Measurements from ENCODE around the gene UST. TPM values are rescaled to one million over a fixed set of nuclear protein-coding genes. Genes with fewer than 3 reads are reported as not detected.

UST gene
- total and polyA plus RNA-seq, 2 experiments from 2014 or later = 8.0 to 11.7 TPM

- H3K4me3 ChIP-seq = no peak overlapping the region
- H3K79me2 ChIP-seq = no peaks in the 10 kb centered on the region
- H3K4me1 ChIP-seq (ENCODE audit: insufficient read depth) = no peaks in the 10 kb centered on the region
- no peak overlapping the region for H3K4me2 ChIP-seq
- H2AFZ ChIP-seq = no peak overlapping the region
- 91% methylated on average over 5 of the region's 5 CpGs for WGBS (ENCODE audit: low lambda C conversion rate, missing lambda C conversion rate)
- no peak for TF ChIP-seq EZH2 (IDR thresholded peaks at IDR 0.05; ENCODE audit: borderline replicate concordance)
- TF ChIP-seq, protein P1, sequence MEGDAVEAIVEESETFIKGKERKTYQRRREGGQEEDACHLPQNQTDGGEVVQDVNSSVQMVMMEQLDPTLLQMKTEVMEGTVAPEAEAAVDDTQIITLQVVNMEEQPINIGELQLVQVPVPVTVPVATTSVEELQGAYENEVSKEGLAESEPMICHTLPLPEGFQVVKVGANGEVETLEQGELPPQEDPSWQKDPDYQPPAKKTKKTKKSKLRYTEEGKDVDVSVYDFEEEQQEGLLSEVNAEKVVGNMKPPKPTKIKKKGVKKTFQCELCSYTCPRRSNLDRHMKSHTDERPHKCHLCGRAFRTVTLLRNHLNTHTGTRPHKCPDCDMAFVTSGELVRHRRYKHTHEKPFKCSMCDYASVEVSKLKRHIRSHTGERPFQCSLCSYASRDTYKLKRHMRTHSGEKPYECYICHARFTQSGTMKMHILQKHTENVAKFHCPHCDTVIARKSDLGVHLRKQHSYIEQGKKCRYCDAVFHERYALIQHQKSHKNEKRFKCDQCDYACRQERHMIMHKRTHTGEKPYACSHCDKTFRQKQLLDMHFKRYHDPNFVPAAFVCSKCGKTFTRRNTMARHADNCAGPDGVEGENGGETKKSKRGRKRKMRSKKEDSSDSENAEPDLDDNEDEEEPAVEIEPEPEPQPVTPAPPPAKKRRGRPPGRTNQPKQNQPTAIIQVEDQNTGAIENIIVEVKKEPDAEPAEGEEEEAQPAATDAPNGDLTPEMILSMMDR (IDR thresholded peaks at IDR 0.05; ENCODE audit: poor library complexity) = no peak
- TF ChIP-seq EZH2phosphoT487 (IDR thresholded peaks at IDR 0.05; ENCODE audit: low read depth, severe bottlenecking, unreplicated experiment) = no peak
- no peaks in the 10 kb centered on the region for H4K20me1 ChIP-seq (ENCODE audit: insufficient read depth, poor library complexity, severe bottlenecking)
- no peaks in the 10 kb centered on the region for H3K9me3 ChIP-seq (ENCODE audit: low read depth)
- H3K27me3 ChIP-seq = no peaks in the 10 kb centered on the region
- DNase-seq (ENCODE audit: low spot score) = no peak
- no peak overlapping the region for H3K27ac ChIP-seq
- H3K9me2 ChIP-seq (replicated peaks; ENCODE audit: insufficient read depth) = no peaks in the 10 kb centered on the region
- no peaks in the 10 kb centered on the region for H3K36me3 ChIP-seq (replicated peaks; ENCODE audit: insufficient read depth, low read depth)
Observed at GRCh38 chr6:149109397-149110070, 362.7 kb downstream of the UST start.

GRCh38 chr6:149111556-149112115 lies 364.8 kb downstream of the UST start:
- TF ChIP-seq EZH2phosphoT487 (IDR thresholded peaks at IDR 0.05; ENCODE audit: low read depth, severe bottlenecking, unreplicated experiment) (no peak), EZH2 (IDR thresholded peaks at IDR 0.05; ENCODE audit: borderline replicate concordance) (no peak)
- TF ChIP-seq, protein P1 (IDR thresholded peaks at IDR 0.05; ENCODE audit: poor library complexity) = no peak
- Histone ChIP-seq H3K9me3 (ENCODE audit: low read depth) (no peaks in the 10 kb centered on the region), H2AFZ (no peak overlapping the region), H3K4me3 (no peak overlapping the region), H3K4me2 (no peak overlapping the region), H4K20me1 (ENCODE audit: insufficient read depth, poor library complexity, severe bottlenecking) (no peaks in the 10 kb centered on the region), H3K27ac (no peak overlapping the region), H3K27me3 (no peaks in the 10 kb centered on the region), H3K79me2 (no peaks in the 10 kb centered on the region), H3K4me1 (ENCODE audit: insufficient read depth) (no peaks in the 10 kb centered on the region), H3K9me2 (replicated peaks; ENCODE audit: insufficient read depth) (no peaks in the 10 kb centered on the region), H3K36me3 (replicated peaks; ENCODE audit: insufficient read depth, low read depth) (no peaks in the 10 kb centered on the region)
- 98% methylated on average over 2 of the region's 2 CpGs for WGBS (ENCODE audit: low lambda C conversion rate, missing lambda C conversion rate)
- no peak for DNase-seq (ENCODE audit: low spot score)

DNA sequence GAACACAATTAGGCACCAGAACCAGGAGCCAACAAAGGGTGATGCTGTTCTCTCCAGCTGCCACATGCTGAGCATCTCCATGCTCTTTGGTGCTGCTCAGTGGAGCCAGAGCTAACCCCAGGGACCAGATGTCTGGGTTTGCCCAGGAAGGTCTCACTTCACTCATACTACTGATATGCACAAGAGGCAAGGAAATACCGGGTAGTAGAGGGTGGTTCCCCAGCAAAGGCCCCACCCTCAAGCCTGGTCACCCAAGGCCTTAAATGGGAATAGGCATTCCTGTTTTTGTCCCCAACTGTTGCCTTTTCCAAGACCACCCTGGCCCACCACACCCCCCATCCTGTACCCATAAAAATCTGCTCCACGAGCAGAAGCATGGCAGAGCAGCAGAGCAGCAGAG lies 366.1 kb downstream of the UST start:
- WGBS (ENCODE audit: low lambda C conversion rate, missing lambda C conversion rate) = 92% methylated on average over 2 of the region's 2 CpGs
- Histone ChIP-seq H3K27me3 (no peaks in the 10 kb centered on the region), H2AFZ (no peak overlapping the region), H3K4me2 (no peak overlapping the region), H3K27ac (no peak overlapping the region), H3K4me3 (no peak overlapping the region), H3K9me3 (ENCODE audit: low read depth) (no peaks in the 10 kb centered on the region), H3K9me2 (replicated peaks; ENCODE audit: insufficient read depth) (no peaks in the 10 kb centered on the region), H3K4me1 (ENCODE audit: insufficient read depth) (no peaks in the 10 kb centered on the region), H3K36me3 (replicated peaks; ENCODE audit: insufficient read depth, low read depth) (no peaks in the 10 kb centered on the region), H3K79me2 (no peaks in the 10 kb centered on the region), H4K20me1 (ENCODE audit: insufficient read depth, poor library complexity, severe bottlenecking) (no peaks in the 10 kb centered on the region)
- no peak for DNase-seq (ENCODE audit: low spot score)
- TF ChIP-seq EZH2 (IDR thresholded peaks at IDR 0.05; ENCODE audit: borderline replicate concordance) (no peak), EZH2phosphoT487 (IDR thresholded peaks at IDR 0.05; ENCODE audit: low read depth, severe bottlenecking, unreplicated experiment) (no peak)
- TF ChIP-seq, protein P1 (IDR thresholded peaks at IDR 0.05; ENCODE audit: poor library complexity) = no peak
